HTERT RPE-1 (cell line): ENCODE data around the gene FAM120B.

Experiments
- in situ Hi-C: fragments of 300-500 bp; cut with MboI; formaldehyde crosslinking; loops from 4 replicates; pipeline ENCODE4 v1.14.3; 2020; ENCODE audit warnings: low sequenced_read_pairs

Gene FAM120B

GRCh38 chr6:170286246-170286933, 20.2 kb upstream of the FAM120B start:
- in situ Hi-C loops: no loop called here

GRCh38 chr6:170286934-170287265, 19.7 kb upstream of the FAM120B start:
- in situ Hi-C loops: no loop called here

GRCh38 chr6:170287371-170287876, 19.1 kb upstream of the FAM120B start:
- in situ Hi-C loops: no loop called here

GRCh38 chr6:170288091-170288631, 18.4 kb upstream of the FAM120B start:
- in situ Hi-C loops: no loop called here

- in situ Hi-C loops: no loop called here
These were observed 17.7 kb upstream of the FAM120B start for GRCh38 chr6:170288852-170289179.

GRCh38 chr6:170289180-170289931, 17.2 kb upstream of the FAM120B start:
- in situ Hi-C loops: no loop called here

GRCh38 chr6:170289951-170290295, 16.6 kb upstream of the FAM120B start:
- in situ Hi-C loops: no loop called here

GRCh38 chr6:170290296-170291128, 16.0 kb upstream of the FAM120B start, which contains the start of gene DLL1:
Gene DLL1, minus strand, starts transcription at chr6:170291078. Its CDS starts 939 bp downstream, at chr6:170290139.
- in situ Hi-C loops: no loop called here

GRCh38 chr6:170291271-170292110, 15.1 kb upstream of the FAM120B start:
- in situ Hi-C loops: no loop called here

GRCh38 chr6:170292111-170292406, 14.5 kb upstream of the FAM120B start:
- in situ Hi-C loops: no loop called here

- in situ Hi-C loops: no loop called here
These were observed 14.0 kb upstream of the FAM120B start for GRCh38 chr6:170292407-170293158.

GRCh38 chr6:170293341-170294231, 13.0 kb upstream of the FAM120B start:
- in situ Hi-C loops: no loop called here

GRCh38 chr6:170294298-170294730, 12.2 kb upstream of the FAM120B start:
- in situ Hi-C loops: no loop called here

- in situ Hi-C loops: no loop called here
These were observed 11.6 kb upstream of the FAM120B start for GRCh38 chr6:170294813-170295509.

GRCh38 chr6:170295510-170296422, 10.8 kb upstream of the FAM120B start:
- in situ Hi-C loops: no loop called here

- in situ Hi-C loops: no loop called here
These were observed 10.2 kb upstream of the FAM120B start for GRCh38 chr6:170296423-170296745.
